Measurements from ENCODE around the gene SLC51B. TPM values are rescaled to one million over a fixed set of nuclear protein-coding genes. Genes with fewer than 3 reads are reported as not detected.

The SLC51B gene
- total and polyA plus RNA-seq, 2 of the 4 experiments (the other 2 are of a cell fraction) = not detected

GRCh38 chr15:65081270-65081669 lies 36.1 kb downstream of the SLC51B start:
- Histone ChIP-seq H3K9me1 (ENCODE audit: insufficient read depth, low read length) (no peaks in the 10 kb centered on the region), H3K9ac (ENCODE audit: low read depth, low read length) (no peak overlapping the region), H3K27ac (ENCODE audit: insufficient read depth, low read length) (no peak overlapping the region), H2BK15ac (ENCODE audit: low read depth, low read length) (no peak overlapping the region), H3K4me2 (ENCODE audit: low read depth, low read length) (no peak overlapping the region), H3K4me1 (ENCODE audit: control insufficient read depth, insufficient read depth, low read length) (peaks cover 19% of the 10 kb centered on the region; the same call in 1 of the 2 replicates), H2AK5ac (ENCODE audit: low read depth, low read length) (no peak overlapping the region), H3K4me3 (ENCODE audit: insufficient read depth, low read depth, low read length) (no peak overlapping the region), H3K14ac (replicated peaks; ENCODE audit: low read depth, low read length) (no peak overlapping the region), H4K20me1 (ENCODE audit: insufficient read depth, low read length) (no peaks in the 10 kb centered on the region; the same call in none of the 2 replicates), H3K4ac (ENCODE audit: low read depth, low read length) (no peak overlapping the region), H3K56ac (ENCODE audit: extremely low read depth, insufficient read depth, low read length) (no peak overlapping the region), H3K18ac (ENCODE audit: low read depth, low read length) (no peak overlapping the region), H4K5ac (ENCODE audit: low read depth, low read length) (no peak overlapping the region), H3K27me3 (ENCODE audit: control insufficient read depth, insufficient read depth, low read length) (peaks cover 61% of the 10 kb centered on the region), H2AFZ (replicated peaks; ENCODE audit: low read length, poor library complexity) (no peak overlapping the region), H2BK5ac (ENCODE audit: low read depth, low read length, poor library complexity, severe bottlenecking) (no peak overlapping the region), H2BK20ac (ENCODE audit: low read depth, low read length) (no peak overlapping the region), H2AK9ac (replicated peaks; ENCODE audit: low read depth, low read length, poor library complexity) (no peak overlapping the region), H3K23ac (ENCODE audit: low read depth, low read length) (no peak overlapping the region), H2BK120ac (ENCODE audit: low read depth, low read length) (no peak overlapping the region), H3K79me1 (ENCODE audit: low read depth in 1 of 2, low read length in 2 of 2) (no peaks in the 10 kb centered on the region), H3K36me3 (ENCODE audit: control insufficient read depth, insufficient read depth, low read length) (no peaks in the 10 kb centered on the region), H4K91ac (ENCODE audit: insufficient read depth, low read depth, low read length) (no peak overlapping the region), H4K8ac (ENCODE audit: low read depth in 2 of 2, low read length in 2 of 2) (no peak overlapping the region), H3K9me3 (ENCODE audit: control insufficient read depth, insufficient read depth, low read length) (no peaks in the 10 kb centered on the region)
- no peak for ATAC-seq (ENCODE audit: low read depth)
- no peak for DNase-seq
- CTCF ChIA-PET = no interaction called here
- in situ Hi-C loops (cut with MboI; ENCODE audit: low sequenced_read_pairs) (loop anchor here (10.0 kb wide), 1 partner anchor 46 kb away; no protein-coding TSS in a partner anchor), dilution Hi-C loops (cut with HindIII; ENCODE audit: low sequenced_read_pairs, unreplicated experiment) (no loop called here), intact Hi-C loops (cut with micrococcal nuclease) (no loop called here)
- no peak for TF ChIP-seq RFX5 (IDR thresholded peaks at IDR 0.05; ENCODE audit: low read depth, low read length)
- no peak for TF ChIP-seq RAD21 (IDR thresholded peaks at IDR 0.05; ENCODE audit: low read length)
- TF ChIP-seq BHLHE40 (IDR thresholded peaks at IDR 0.05; ENCODE audit: low read depth, low read length) = no peak
- TF ChIP-seq, protein P1, sequence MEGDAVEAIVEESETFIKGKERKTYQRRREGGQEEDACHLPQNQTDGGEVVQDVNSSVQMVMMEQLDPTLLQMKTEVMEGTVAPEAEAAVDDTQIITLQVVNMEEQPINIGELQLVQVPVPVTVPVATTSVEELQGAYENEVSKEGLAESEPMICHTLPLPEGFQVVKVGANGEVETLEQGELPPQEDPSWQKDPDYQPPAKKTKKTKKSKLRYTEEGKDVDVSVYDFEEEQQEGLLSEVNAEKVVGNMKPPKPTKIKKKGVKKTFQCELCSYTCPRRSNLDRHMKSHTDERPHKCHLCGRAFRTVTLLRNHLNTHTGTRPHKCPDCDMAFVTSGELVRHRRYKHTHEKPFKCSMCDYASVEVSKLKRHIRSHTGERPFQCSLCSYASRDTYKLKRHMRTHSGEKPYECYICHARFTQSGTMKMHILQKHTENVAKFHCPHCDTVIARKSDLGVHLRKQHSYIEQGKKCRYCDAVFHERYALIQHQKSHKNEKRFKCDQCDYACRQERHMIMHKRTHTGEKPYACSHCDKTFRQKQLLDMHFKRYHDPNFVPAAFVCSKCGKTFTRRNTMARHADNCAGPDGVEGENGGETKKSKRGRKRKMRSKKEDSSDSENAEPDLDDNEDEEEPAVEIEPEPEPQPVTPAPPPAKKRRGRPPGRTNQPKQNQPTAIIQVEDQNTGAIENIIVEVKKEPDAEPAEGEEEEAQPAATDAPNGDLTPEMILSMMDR (conservative IDR thresholded peaks at IDR 0.05; ENCODE audit: low read depth, low read length) = no peak
- no peak for TF ChIP-seq MAFK (IDR thresholded peaks at IDR 0.05; ENCODE audit: low read depth, low read length)
- no peak for TF ChIP-seq NFE2L2 (IDR thresholded peaks at IDR 0.05; ENCODE audit: low read depth, low read length)
- BruUV-seq (replicated peaks) = no TSS peak
- POLR2A ChIA-PET (ENCODE audit: unreplicated experiment) = no interaction called here
- 87% methylated on average over 3 of the region's 6 CpGs; no CpG with 5 or more reads in 1 of the 2 experiments for WGBS, 2 experiments (ENCODE audit: extremely low coverage in 2 of 2, insufficient read length in 1 of 2)

Measured in IMR-90 (cell line).